GM12878 (cell line): ENCODE measurements around the gene CLPTM1. TPM values are rescaled to one million over a fixed set of nuclear protein-coding genes. Genes with fewer than 3 reads are reported as not detected.

Experiments
- IKZF1 ChIP-seq: fragments of 450-650 bp; conservative IDR thresholded peaks from 2 replicates; pipeline ENCODE4 v1.6.1; 2017; ENCODE audit warnings: antibody characterized with exemption, mild to moderate bottlenecking
- NFYB ChIP-seq: IDR thresholded peaks from 2 replicates; pipeline ENCODE4 v1.6.1; 2011; ENCODE audit warnings: low read depth, mild to moderate bottlenecking, low read length, improper control_type of control experiment, moderate library complexity; ENCODE audit not compliant: insufficient read depth
- RAD21 ChIP-seq: IDR thresholded peaks from 2 replicates; pipeline ENCODE4 v1.6.1; 2011; ENCODE audit warnings: mild to moderate bottlenecking, low read depth, low read length, moderate library complexity; ENCODE audit not compliant: insufficient read depth
- RB1 ChIP-seq: fragments of 450-650 bp; formaldehyde crosslinking; IDR thresholded peaks from 2 replicates; pipeline ENCODE4 v1.6.1; 2017; ENCODE audit warnings: mild to moderate bottlenecking, borderline replicate concordance
- YY1 ChIP-seq: IDR thresholded peaks from 2 replicates; pipeline ENCODE4 v1.6.1; 2011; ENCODE audit warnings: low read depth, mild to moderate bottlenecking, low read length
- polyA plus RNA-seq, 11 experiments: library from polyadenylated mRNA; depleted of rRNA in 4 of 11; unstranded in 6 of 11; stranded (reverse) in 5 of 11; fragments of >200 nt; fragmentation: Nextera tagmentation in 4 of 11; fragmentation: Illumina TruSeq in 1 of 11; extraction: Ambion mirVana in 4 of 11; extraction: Trizol in 1 of 11; gene quantifications; 1 replicate in 1 of 11; 2 replicates in 10 of 11; pipeline versions ENCODE4 v1.2.1 to v1.2.3, GENCODE V29; 2011 to 2016; ENCODE audit warnings: inconsistent platforms in 2 of 11, missing spikeins in 2 of 11, low read depth in 1 of 11
- total RNA-seq, 4 experiments: library from RNA; depleted of rRNA in 3 of 4; stranded (reverse); fragments of >200 nt in 3 of 4; fragmentation: Illumina TruSeq in 1 of 4; extraction: Trizol in 1 of 4; gene quantifications; 2 replicates each; pipeline versions ENCODE4 v1.2.1 to v1.2.3, GENCODE V29; 2013 to 2021
- TF ChIP-seq, protein P1 (sequence below): fragments of 450-650 bp; IDR thresholded peaks from 2 replicates; pipeline ENCODE4 v1.6.1; 2016; ENCODE audit warnings: mild to moderate bottlenecking, moderate library complexity, borderline replicate concordance
- TF ChIP-seq, protein P2 (sequence below): fragments of 450-650 bp; IDR thresholded peaks from 2 replicates; pipeline ENCODE4 v1.6.1; 2017; ENCODE audit warnings: mild to moderate bottlenecking, moderate library complexity
- TF ChIP-seq, protein P3 (sequence below), 3 experiments: IDR thresholded peaks in 2 of 3; conservative IDR thresholded peaks in 1 of 3; 2 replicates each; pipeline ENCODE4 v1.5.1; 2011; ENCODE audit warnings: low read depth in 3 of 3, low read length in 3 of 3, mild to moderate bottlenecking in 3 of 3, control low read depth in 2 of 3, moderate library complexity in 2 of 3, inconsistent platforms in 1 of 3, mixed read lengths in 1 of 3; ENCODE audit not compliant: control insufficient read depth in 2 of 3, insufficient read depth in 1 of 3; ENCODE audit errors: extremely low read depth in 1 of 3

Gene CLPTM1
- total and polyA plus RNA-seq, 10 of the 15 experiments (the other 5 are each of a cell fraction or from before 2014, with no cell fraction given): 0.42 to 72.6 (median 35.2) TPM

DNA sequence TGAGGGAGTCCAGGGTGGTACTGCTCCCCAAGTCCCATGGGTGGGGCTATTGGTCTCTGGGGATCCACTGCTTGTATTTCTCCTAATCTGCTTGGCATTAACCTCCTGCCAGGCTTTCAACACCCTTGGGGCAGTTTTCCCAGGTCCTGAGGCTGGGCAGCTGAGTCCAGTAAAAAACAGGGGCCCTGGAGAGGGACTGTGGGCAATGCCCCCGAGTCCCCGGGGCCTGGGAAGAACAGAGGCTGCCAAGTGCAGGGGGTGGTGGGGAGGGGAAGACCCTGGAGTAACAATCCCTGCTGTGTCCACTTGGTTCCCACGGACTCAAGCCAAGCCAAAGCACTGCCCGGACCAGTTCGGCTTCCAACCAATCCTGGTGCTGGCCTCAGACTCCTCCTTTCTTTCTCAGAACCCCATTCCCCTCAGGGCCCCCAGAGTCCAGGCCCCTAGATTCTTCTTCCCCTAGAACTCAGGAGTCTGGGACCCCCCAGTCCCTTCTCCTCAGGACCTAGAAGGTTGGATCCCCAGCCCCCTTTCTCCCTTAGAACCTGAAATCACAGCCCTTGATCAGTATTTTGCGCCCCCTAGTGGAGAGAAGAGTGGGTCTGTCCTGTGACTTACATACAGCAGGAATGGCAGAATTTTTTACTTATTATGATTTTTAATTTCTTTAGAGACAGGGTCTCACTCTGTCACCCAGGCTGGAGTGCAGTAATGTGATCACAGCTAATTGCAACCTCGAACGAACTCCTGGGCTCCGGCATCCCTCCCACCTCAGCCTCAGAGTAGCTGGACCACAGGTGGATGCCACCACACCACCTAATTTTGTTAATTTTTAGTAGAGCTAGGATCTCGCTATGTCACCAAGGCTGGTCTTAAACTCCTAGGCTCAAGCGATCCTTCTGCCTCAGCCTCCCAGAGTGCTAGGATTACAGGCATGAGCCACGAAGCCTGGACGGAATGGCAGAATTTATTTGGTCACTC, 3.7 kb upstream of the CLPTM1 start (continued):
- TF ChIP-seq, protein P1, sequence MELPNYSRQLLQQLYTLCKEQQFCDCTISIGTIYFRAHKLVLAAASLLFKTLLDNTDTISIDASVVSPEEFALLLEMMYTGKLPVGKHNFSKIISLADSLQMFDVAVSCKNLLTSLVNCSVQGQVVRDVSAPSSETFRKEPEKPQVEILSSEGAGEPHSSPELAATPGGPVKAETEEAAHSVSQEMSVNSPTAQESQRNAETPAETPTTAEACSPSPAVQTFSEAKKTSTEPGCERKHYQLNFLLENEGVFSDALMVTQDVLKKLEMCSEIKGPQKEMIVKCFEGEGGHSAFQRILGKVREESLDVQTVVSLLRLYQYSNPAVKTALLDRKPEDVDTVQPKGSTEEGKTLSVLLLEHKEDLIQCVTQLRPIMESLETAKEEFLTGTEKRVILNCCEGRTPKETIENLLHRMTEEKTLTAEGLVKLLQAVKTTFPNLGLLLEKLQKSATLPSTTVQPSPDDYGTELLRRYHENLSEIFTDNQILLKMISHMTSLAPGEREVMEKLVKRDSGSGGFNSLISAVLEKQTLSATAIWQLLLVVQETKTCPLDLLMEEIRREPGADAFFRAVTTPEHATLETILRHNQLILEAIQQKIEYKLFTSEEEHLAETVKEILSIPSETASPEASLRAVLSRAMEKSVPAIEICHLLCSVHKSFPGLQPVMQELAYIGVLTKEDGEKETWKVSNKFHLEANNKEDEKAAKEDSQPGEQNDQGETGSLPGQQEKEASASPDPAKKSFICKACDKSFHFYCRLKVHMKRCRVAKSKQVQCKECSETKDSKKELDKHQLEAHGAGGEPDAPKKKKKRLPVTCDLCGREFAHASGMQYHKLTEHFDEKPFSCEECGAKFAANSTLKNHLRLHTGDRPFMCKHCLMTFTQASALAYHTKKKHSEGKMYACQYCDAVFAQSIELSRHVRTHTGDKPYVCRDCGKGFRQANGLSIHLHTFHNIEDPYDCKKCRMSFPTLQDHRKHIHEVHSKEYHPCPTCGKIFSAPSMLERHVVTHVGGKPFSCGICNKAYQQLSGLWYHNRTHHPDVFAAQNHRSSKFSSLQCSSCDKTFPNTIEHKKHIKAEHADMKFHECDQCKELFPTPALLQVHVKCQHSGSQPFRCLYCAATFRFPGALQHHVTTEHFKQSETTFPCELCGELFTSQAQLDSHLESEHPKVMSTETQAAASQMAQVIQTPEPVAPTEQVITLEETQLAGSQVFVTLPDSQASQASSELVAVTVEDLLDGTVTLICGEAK: no peak
- TF ChIP-seq RB1 (0 out of 2 replicates have a peak, but pooled peaks have one; percentile 60), IKZF1 (no peak), NFYB (0 out of 2 replicates have a peak, but pooled peaks have one; percentile 15), YY1 (0 out of 2 replicates have a peak, but pooled peaks have one; percentile 53), RAD21 (peak; percentile 81)
- TF ChIP-seq, protein P2, sequence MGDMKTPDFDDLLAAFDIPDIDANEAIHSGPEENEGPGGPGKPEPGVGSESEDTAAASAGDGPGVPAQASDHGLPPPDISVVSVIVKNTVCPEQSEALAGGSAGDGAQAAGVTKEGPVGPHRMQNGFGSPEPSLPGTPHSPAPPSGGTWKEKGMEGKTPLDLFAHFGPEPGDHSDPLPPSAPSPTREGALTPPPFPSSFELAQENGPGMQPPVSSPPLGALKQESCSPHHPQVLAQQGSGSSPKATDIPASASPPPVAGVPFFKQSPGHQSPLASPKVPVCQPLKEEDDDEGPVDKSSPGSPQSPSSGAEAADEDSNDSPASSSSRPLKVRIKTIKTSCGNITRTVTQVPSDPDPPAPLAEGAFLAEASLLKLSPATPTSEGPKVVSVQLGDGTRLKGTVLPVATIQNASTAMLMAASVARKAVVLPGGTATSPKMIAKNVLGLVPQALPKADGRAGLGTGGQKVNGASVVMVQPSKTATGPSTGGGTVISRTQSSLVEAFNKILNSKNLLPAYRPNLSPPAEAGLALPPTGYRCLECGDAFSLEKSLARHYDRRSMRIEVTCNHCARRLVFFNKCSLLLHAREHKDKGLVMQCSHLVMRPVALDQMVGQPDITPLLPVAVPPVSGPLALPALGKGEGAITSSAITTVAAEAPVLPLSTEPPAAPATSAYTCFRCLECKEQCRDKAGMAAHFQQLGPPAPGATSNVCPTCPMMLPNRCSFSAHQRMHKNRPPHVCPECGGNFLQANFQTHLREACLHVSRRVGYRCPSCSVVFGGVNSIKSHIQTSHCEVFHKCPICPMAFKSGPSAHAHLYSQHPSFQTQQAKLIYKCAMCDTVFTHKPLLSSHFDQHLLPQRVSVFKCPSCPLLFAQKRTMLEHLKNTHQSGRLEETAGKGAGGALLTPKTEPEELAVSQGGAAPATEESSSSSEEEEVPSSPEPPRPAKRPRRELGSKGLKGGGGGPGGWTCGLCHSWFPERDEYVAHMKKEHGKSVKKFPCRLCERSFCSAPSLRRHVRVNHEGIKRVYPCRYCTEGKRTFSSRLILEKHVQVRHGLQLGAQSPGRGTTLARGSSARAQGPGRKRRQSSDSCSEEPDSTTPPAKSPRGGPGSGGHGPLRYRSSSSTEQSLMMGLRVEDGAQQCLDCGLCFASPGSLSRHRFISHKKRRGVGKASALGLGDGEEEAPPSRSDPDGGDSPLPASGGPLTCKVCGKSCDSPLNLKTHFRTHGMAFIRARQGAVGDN: no peak
- TF ChIP-seq, protein P3, sequence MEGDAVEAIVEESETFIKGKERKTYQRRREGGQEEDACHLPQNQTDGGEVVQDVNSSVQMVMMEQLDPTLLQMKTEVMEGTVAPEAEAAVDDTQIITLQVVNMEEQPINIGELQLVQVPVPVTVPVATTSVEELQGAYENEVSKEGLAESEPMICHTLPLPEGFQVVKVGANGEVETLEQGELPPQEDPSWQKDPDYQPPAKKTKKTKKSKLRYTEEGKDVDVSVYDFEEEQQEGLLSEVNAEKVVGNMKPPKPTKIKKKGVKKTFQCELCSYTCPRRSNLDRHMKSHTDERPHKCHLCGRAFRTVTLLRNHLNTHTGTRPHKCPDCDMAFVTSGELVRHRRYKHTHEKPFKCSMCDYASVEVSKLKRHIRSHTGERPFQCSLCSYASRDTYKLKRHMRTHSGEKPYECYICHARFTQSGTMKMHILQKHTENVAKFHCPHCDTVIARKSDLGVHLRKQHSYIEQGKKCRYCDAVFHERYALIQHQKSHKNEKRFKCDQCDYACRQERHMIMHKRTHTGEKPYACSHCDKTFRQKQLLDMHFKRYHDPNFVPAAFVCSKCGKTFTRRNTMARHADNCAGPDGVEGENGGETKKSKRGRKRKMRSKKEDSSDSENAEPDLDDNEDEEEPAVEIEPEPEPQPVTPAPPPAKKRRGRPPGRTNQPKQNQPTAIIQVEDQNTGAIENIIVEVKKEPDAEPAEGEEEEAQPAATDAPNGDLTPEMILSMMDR (IDR thresholded peaks at IDR 0.05 in 2 of 3, conservative IDR thresholded peaks at IDR 0.05 in 1 of 3; ENCODE audit: control insufficient read depth in 2 of 3, extremely low read depth in 1 of 3, insufficient read depth in 1 of 3, low read depth in 3 of 3, low read length in 3 of 3): peak; percentile 67 to 80 (median 78)
